ENCODE data around the gene GAL3ST2. TPM values are rescaled to one million over a fixed set of nuclear protein-coding genes. Genes with fewer than 3 reads are reported as not detected.
"Not testable (repeated sequence)": the region's sequence is repeated elsewhere in the genome, so short reads cannot be mapped to it uniquely, and the experiment has no call there.

GAL3ST2 gene
- total RNA-seq, 2 donors from 2014 or later, result 34.2 to 70.2 TPM

DNA sequence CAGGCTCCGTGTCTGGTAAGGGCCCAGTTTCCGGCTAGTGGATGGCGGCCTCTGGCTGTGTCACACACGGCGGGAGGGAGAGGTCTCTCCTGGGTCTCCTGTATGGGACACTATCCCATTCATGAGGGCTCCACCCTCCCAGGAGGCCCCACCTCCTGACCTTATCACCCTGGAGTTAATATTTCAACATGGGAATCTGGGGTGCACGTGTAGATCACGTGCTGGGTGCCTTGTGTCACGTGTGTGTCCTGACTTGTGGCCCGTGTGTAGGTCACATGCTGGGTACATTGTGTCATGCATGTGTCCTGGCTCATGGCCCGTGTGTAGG lies 42.3 kb downstream of the GAL3ST2 start:
- Histone ChIP-seq H3K27ac (no peak overlapping the region), H3K4me3 (no peak overlapping the region), H3K27me3 (no peaks in the 10 kb centered on the region), H3K9ac (ENCODE audit: low read depth in 2 of 2, low read length in 2 of 2) (no peak overlapping the region), H3K9me3 (no peaks in the 10 kb centered on the region), H3K4me1 (peaks cover 4% of the 10 kb centered on the region), H3K36me3 (no peaks in the 10 kb centered on the region)
- TF ChIP-seq, protein P1, sequence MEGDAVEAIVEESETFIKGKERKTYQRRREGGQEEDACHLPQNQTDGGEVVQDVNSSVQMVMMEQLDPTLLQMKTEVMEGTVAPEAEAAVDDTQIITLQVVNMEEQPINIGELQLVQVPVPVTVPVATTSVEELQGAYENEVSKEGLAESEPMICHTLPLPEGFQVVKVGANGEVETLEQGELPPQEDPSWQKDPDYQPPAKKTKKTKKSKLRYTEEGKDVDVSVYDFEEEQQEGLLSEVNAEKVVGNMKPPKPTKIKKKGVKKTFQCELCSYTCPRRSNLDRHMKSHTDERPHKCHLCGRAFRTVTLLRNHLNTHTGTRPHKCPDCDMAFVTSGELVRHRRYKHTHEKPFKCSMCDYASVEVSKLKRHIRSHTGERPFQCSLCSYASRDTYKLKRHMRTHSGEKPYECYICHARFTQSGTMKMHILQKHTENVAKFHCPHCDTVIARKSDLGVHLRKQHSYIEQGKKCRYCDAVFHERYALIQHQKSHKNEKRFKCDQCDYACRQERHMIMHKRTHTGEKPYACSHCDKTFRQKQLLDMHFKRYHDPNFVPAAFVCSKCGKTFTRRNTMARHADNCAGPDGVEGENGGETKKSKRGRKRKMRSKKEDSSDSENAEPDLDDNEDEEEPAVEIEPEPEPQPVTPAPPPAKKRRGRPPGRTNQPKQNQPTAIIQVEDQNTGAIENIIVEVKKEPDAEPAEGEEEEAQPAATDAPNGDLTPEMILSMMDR (IDR thresholded peaks at IDR 0.05), result no peak
- peak; percentile 41 for DNase-seq
- intact Hi-C loops (cut with DNase I), result no loop called here

- H3K9me3 ChIP-seq; H3K9ac ChIP-seq (ENCODE audit: low read depth in 2 of 2, low read length in 2 of 2); H3K4me3 ChIP-seq; H3K36me3 ChIP-seq; intact Hi-C loops (cut with DNase I); H3K27ac ChIP-seq; DNase-seq; H3K4me1 ChIP-seq; H3K27me3 ChIP-seq: not testable (repeated sequence)
Measured at GRCh38 chr2:241819947-241820624, 43.5 kb downstream of the GAL3ST2 start.

DNA sequence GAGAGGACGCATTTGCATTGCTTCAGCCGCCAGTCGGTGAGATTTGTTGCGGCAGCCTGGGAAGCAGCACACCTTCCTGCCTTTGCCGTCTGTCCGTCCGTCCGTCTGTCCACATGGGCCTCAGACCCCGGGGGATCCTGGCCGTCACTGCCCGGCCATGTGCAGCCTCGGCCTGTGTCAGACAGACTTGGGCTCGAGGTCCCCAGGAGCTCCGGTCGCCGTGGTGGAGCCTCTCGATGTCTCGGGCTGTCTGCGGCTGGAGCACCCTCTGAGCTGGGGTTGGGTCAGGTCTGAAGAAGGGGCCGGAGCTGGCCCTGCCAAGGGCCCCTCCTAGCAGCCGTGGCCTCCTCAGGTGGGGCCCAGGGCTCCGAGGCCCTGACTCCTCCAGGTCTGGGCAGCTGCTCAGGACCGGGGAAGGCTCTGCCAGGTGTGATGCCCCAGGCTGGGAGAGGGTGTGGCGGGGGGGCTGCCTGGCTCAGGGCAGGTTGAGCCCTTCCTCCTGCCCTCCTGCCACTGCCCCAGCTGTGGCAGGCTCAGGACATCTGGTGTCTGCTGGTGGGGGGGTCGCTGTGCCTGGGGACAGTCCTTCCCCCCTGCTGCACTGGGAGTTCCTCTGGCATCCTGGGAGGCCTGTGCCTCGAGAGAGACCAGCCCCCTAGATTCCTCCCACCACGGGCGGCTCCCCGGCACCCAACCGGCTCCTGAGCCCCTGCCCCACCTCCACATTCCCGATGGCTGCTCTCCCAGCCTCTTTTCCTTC lies 44.2 kb downstream of the GAL3ST2 start:
- TF ChIP-seq, protein P1 (IDR thresholded peaks at IDR 0.05), result no peak
- peaks cover 4% of the 10 kb centered on the region for H3K4me1 ChIP-seq
- H3K27ac ChIP-seq, result no peak overlapping the region
- no peak overlapping the region for H3K9ac ChIP-seq (ENCODE audit: low read depth in 2 of 2, low read length in 2 of 2)
- intact Hi-C loops (cut with DNase I), result no loop called here
- no peak for DNase-seq
- H3K4me3 ChIP-seq, result no peak overlapping the region
- H3K36me3 ChIP-seq, result no peaks in the 10 kb centered on the region
- H3K9me3 ChIP-seq, result no peaks in the 10 kb centered on the region
- no peaks in the 10 kb centered on the region for H3K27me3 ChIP-seq

DNA sequence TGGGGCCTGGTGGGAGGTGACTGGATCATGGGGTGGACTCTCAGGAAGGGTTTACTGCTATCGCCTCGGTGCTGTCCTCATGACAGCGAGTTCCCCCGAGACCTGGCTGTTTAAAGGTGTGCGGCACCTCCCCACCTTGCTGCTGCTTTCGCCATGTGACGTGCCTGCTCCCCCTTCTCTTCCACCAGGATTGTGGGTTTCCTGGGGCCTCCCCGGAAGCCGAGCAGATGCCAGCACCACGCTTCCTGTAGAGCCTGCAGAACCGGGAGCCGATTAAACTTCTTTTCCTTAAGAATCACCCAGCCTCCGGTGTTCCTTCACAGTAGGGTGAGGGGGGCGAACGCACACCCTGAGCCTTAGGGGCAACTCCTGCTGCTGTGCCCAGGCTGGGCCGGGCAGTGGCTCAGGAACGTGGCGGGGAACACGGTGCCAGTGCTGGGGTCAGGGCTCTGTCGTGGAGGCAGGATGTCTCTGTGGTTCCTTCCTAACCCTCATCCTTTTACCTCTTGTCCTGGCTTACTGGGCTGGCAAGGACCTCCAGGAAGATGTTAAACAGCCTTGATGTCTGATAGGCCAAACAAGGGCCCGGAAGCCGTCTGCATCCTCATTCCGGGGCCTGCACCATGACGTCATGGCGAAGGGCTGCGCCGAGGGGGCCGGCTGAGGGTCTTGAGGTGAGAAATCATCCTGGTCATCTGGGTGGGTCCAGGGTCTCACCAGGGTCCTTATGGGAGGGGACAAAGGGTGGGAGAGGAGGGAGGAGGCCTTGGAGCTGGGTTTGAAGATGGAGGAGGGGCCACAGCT lies 45.0 kb downstream of the GAL3ST2 start:
- no peak overlapping the region for H3K4me3 ChIP-seq
- H3K9me3 ChIP-seq, result no peaks in the 10 kb centered on the region
- H3K4me1 ChIP-seq, result peaks cover 4% of the 10 kb centered on the region
- DNase-seq, result no peak
- intact Hi-C loops (cut with DNase I), result no loop called here
- no peak overlapping the region for H3K27ac ChIP-seq
- TF ChIP-seq, protein P1 (IDR thresholded peaks at IDR 0.05), result no peak
- no peaks in the 10 kb centered on the region for H3K36me3 ChIP-seq
- no peaks in the 10 kb centered on the region for H3K27me3 ChIP-seq
- H3K9ac ChIP-seq (ENCODE audit: low read depth in 2 of 2, low read length in 2 of 2), result no peak overlapping the region

DNA sequence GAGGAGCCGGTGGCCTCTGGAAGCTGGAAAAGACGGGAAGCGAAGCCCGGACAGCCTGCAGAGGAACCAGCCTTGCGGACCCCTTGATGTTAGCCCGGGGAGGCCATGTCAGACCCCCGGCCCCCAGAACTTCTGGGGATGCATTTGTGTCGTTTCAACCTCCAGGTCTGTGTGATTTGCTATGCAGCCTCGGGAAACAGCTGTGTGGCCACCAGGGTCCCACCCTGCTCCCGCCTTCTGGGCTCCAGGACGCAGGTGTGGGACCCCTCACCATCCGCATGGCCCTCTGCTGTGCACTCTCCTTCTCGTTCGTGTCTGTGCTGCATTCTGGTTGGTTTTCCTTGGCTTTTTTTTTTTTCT lies 45.6 kb downstream of the GAL3ST2 start:
- intact Hi-C loops (cut with DNase I), result no loop called here
- Histone ChIP-seq H3K27me3 (no peaks in the 10 kb centered on the region), H3K4me1 (peaks cover 4% of the 10 kb centered on the region), H3K27ac (no peak overlapping the region), H3K36me3 (no peaks in the 10 kb centered on the region), H3K9ac (ENCODE audit: low read depth in 2 of 2, low read length in 2 of 2) (no peak overlapping the region), H3K9me3 (no peaks in the 10 kb centered on the region), H3K4me3 (no peak overlapping the region)
- TF ChIP-seq, protein P1 (IDR thresholded peaks at IDR 0.05), result no peak
- no peak for DNase-seq

GRCh38 chr2:241823531-241824437 lies 47.2 kb downstream of the GAL3ST2 start:
- DNase-seq, H3K27ac ChIP-seq: not testable (repeated sequence)

More at GRCh38 chr2:241823531-241824437, 47.2 kb downstream of the GAL3ST2 start:
- intact Hi-C loops (cut with DNase I); H3K9ac ChIP-seq (ENCODE audit: low read depth in 2 of 2, low read length in 2 of 2); H3K4me3 ChIP-seq; H3K4me1 ChIP-seq; H3K36me3 ChIP-seq; H3K9me3 ChIP-seq; H3K27me3 ChIP-seq: not testable (repeated sequence)
